ENCODE results near the gene RASAL2. TPM values are rescaled to one million over a fixed set of nuclear protein-coding genes. Genes with fewer than 3 reads are reported as not detected.

RASAL2 gene
- total RNA-seq, 3 donors from 2014 or later (not counting 1 experiment from before 2014, with no cell fraction given) = 0.16 to 0.23 TPM; not detected in 1

- no peak for TF ChIP-seq CTCF (IDR thresholded peaks at IDR 0.05)
- no peaks in the 10 kb centered on the region for H3K4me1 ChIP-seq (ENCODE audit: control insufficient read depth, insufficient read depth, low read length)
These were observed 181.1 kb downstream of the RASAL2 start for GRCh38 chr1:178275049-178275448.

DNA sequence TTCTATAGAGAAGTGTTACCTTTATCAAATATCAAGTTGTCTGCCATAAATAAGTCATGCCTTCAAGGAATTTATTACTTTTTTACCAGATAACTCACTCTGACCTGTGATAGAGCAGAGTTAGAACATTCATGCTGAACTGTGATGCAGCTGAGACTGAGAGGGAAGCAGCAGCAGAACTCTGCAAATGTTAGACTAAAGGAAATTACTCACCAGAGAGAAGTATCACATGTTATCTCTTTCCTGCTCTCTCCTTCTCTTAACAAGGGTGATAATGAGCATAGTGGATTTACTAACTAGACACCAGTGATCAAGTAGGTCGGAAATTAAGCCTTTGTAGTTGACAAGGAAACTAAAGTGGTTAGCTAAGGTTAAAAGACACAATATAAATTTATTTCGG, 181.6 kb downstream of the RASAL2 start:
- H3K9me3 ChIP-seq (ENCODE audit: control insufficient read depth, insufficient read depth, low read length) = no peaks in the 10 kb centered on the region
- H3K27ac ChIP-seq (ENCODE audit: low read length) = no peak overlapping the region
- H3K4me1 ChIP-seq (ENCODE audit: control insufficient read depth, insufficient read depth, low read length) = no peaks in the 10 kb centered on the region
- ATAC-seq (no peak), DNase-seq (no peak)
- TF ChIP-seq CTCF (IDR thresholded peaks at IDR 0.05) = no peak
- no peak overlapping the region for H3K4me3 Mint-ChIP-seq
- no peaks in the 10 kb centered on the region for H3K27me3 Mint-ChIP-seq (ENCODE audit: low read depth in 2 of 2)
- H3K27me3 ChIP-seq (ENCODE audit: control insufficient read depth, insufficient read depth, low read length) = no peaks in the 10 kb centered on the region
- no peak overlapping the region for H3K27ac Mint-ChIP-seq
- no peaks in the 10 kb centered on the region for H3K9me3 Mint-ChIP-seq
- intact Hi-C loops (cut with micrococcal nuclease) = no loop called here
- H3K36me3 ChIP-seq (ENCODE audit: control insufficient read depth, insufficient read depth, low read length) = no peaks in the 10 kb centered on the region
- no peak overlapping the region for H3K4me3 ChIP-seq (ENCODE audit: low read length)
- H3K36me3 Mint-ChIP-seq = no peaks in the 10 kb centered on the region
- H3K4me1 Mint-ChIP-seq = no peaks in the 10 kb centered on the region
- WGBS (ENCODE audit: insufficient coverage) = 43% methylated on average over 1 of the region's 2 CpGs

More at GRCh38 chr1:178275049-178275448, 181.1 kb downstream of the RASAL2 start:
- no peaks in the 10 kb centered on the region for H3K36me3 ChIP-seq (ENCODE audit: control insufficient read depth, insufficient read depth, low read length)
- no peaks in the 10 kb centered on the region for H3K36me3 Mint-ChIP-seq
- H3K4me3 ChIP-seq (ENCODE audit: low read length) = no peak overlapping the region
- no peak for DNase-seq
- no peaks in the 10 kb centered on the region for H3K9me3 ChIP-seq (ENCODE audit: control insufficient read depth, insufficient read depth, low read length)
- 74% methylated on average over 2 of the region's 2 CpGs for WGBS (ENCODE audit: insufficient coverage)
- no peak overlapping the region for H3K4me3 Mint-ChIP-seq
- ATAC-seq = no peak
- no peak overlapping the region for H3K27ac ChIP-seq (ENCODE audit: low read length)
- H3K9me3 Mint-ChIP-seq = no peaks in the 10 kb centered on the region
- H3K27ac Mint-ChIP-seq = no peak overlapping the region
- no peaks in the 10 kb centered on the region for H3K27me3 ChIP-seq (ENCODE audit: control insufficient read depth, insufficient read depth, low read length)
- intact Hi-C loops (cut with micrococcal nuclease) = no loop called here
- no peaks in the 10 kb centered on the region for H3K4me1 Mint-ChIP-seq
- no peaks in the 10 kb centered on the region for H3K27me3 Mint-ChIP-seq (ENCODE audit: low read depth in 2 of 2)

DNA sequence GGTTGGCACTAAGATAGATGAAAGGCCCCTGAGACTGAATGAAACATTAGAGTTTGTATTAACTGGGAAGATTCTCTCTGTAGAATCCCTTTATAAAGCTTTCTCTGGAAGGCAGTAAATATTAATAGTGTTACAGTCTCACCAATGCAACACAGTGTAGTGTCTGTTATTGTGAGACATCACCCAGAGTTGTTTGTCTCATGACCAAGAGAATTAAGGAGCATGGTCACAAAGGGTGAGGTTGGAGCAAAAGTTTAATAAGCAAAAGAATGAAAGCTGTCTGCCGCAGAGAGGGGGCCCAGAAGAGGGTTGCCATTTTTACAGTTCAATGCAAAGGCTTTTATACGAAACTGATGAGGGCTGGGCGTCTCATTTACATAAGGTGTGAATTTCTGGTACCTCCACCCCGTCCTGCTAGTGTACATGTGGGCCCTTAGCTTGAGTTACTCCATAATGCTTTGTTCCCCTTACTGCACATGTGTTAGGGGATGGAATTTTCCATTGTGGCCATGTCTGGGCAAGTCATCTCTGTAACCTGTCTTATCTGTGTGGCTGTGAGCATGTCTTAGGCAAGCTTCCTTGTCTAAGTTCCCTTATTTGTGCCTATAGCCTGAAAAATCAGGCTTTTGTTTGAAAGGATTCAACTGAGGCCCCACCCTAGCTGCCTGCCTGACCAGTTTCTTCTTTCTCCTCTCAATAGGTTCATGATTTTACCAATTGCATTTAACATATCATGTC, 184.1 kb downstream of the RASAL2 start:
- DNase-seq (no peak), ATAC-seq (no peak)
- Mint-ChIP-seq H3K4me3 (no peak overlapping the region), H3K27me3 (ENCODE audit: low read depth in 2 of 2) (no peaks in the 10 kb centered on the region), H3K9me3 (no peaks in the 10 kb centered on the region), H3K36me3 (no peaks in the 10 kb centered on the region), H3K4me1 (no peaks in the 10 kb centered on the region), H3K27ac (no peak overlapping the region)
- no peaks in the 10 kb centered on the region for H3K4me1 ChIP-seq (ENCODE audit: control insufficient read depth, insufficient read depth, low read length)
- no peaks in the 10 kb centered on the region for H3K27me3 ChIP-seq (ENCODE audit: control insufficient read depth, insufficient read depth, low read length)
- no peaks in the 10 kb centered on the region for H3K9me3 ChIP-seq (ENCODE audit: control insufficient read depth, insufficient read depth, low read length)
- no peak overlapping the region for H3K27ac ChIP-seq (ENCODE audit: low read length)
- WGBS (ENCODE audit: insufficient coverage) = 81% methylated on average over 4 of the region's 4 CpGs
- no peak overlapping the region for H3K4me3 ChIP-seq (ENCODE audit: low read length)
- H3K36me3 ChIP-seq (ENCODE audit: control insufficient read depth, insufficient read depth, low read length) = no peaks in the 10 kb centered on the region
- intact Hi-C loops (cut with micrococcal nuclease) = no loop called here
- TF ChIP-seq CTCF (IDR thresholded peaks at IDR 0.05) = no peak

Measured in natural killer cell (primary cell).